Breast epithelium (tissue), 3 donors: ENCODE measurements around the gene LYL1.

ENCODE experiments used
- POLR2AphosphoS5 ChIP-seq, 3 donors: sonication (generic); formaldehyde crosslinking; IDR thresholded peaks; one replicate each; pipeline ENCODE4 v1.6.1; 2017; ENCODE audit warnings: antibody characterized with exemption in 3 of 3
- TF ChIP-seq, protein P1 (sequence below), 3 donors: fragments of 450-650 bp; IDR thresholded peaks; one replicate each; pipeline ENCODE4 v1.5.1; 2016 to 2017; ENCODE audit warnings: antibody characterized with exemption in 3 of 3, mild to moderate bottlenecking in 3 of 3, moderate library complexity in 3 of 3

DNA sequence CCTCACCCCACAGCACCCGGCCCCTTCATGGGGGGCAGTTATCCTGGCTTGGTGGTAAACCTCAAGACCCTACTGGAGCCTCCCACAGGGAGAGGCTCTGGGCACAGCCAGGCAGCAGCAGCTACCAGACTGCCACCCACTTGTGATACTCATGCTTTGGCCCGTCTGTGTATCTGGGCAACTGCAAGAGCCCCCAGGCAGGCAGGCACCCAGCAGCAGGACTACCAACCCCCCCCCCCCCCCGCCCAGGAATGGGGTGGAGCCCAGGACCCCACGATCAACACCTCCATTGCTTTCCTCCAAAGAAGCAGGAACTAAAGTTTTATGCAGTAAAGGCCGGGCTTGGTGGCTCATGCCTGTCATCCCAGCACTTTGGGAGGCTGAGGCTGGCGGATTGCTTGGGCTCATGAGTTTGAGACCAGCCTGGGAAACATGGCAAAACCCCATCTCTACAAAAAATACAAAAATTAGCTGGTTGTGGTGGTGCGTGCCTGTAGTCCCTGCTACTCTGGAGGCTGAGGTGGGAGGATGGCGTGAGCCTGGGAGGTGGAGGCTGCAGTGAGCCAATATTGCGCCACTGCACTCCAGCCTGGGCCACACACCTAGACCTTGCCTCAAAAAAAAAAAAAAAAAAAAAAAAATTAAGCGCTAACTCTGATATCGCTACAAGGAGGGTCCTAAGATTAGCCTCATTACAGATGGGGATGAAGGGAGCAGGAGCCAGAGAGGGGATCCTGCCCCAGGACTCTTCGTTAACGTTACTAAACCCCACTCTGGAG, 1.1 kb upstream of the LYL1 start:
- TF ChIP-seq, protein P1, sequence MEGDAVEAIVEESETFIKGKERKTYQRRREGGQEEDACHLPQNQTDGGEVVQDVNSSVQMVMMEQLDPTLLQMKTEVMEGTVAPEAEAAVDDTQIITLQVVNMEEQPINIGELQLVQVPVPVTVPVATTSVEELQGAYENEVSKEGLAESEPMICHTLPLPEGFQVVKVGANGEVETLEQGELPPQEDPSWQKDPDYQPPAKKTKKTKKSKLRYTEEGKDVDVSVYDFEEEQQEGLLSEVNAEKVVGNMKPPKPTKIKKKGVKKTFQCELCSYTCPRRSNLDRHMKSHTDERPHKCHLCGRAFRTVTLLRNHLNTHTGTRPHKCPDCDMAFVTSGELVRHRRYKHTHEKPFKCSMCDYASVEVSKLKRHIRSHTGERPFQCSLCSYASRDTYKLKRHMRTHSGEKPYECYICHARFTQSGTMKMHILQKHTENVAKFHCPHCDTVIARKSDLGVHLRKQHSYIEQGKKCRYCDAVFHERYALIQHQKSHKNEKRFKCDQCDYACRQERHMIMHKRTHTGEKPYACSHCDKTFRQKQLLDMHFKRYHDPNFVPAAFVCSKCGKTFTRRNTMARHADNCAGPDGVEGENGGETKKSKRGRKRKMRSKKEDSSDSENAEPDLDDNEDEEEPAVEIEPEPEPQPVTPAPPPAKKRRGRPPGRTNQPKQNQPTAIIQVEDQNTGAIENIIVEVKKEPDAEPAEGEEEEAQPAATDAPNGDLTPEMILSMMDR (IDR thresholded peaks at IDR 0.05), result no peak
- no peak for TF ChIP-seq POLR2AphosphoS5 (IDR thresholded peaks at IDR 0.05)
